NCI-H526 treated with DMSO at 0.1 percent for 48 hours (cell line): ENCODE data around the gene GTPBP10.

Source experiments
- DNase-seq: peaks from one replicate; lab custom pipeline; 2025; lab: John Stamatoyannopoulos, UW

The GTPBP10 gene

DNA sequence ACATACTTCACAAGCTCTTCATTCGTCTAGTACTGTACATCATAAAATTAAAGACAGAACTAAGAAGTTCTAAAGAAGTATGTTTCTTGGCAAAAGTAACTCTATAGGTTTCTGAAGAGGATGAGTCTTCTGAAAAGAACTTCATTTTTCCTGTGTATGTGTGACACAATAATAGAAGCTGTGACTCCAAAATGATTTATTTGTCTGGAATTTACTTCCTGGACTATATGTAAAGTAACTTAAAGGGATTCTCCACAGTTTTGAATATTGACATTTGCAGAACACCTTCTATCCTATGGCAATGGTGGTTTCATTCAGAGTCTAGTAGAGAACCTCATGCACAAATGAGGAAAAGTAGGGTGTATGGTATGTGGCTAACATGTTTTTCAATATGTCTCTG lies 36.9 kb downstream of the GTPBP10 start:
- no peak for DNase-seq

DNA sequence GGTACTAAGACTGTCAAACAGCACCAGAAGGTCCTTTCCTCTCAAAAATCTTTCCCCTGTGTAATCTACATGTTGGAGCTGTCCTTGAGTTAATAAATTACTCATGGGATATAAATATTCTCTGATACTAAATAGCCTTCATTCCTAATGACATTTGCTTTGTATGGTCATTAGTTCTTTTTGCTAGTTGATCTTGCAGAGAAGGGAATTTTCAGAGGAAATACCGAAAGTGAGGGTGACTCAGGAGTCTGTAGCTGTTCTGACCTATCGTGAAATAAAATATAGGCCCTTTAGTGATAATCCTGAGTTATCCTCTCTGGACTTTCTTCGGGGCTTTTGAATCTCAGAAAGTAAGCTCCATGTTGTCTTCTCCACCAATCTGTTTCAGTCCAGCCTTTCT lies 37.3 kb downstream of the GTPBP10 start:
- no peak for DNase-seq

DNA sequence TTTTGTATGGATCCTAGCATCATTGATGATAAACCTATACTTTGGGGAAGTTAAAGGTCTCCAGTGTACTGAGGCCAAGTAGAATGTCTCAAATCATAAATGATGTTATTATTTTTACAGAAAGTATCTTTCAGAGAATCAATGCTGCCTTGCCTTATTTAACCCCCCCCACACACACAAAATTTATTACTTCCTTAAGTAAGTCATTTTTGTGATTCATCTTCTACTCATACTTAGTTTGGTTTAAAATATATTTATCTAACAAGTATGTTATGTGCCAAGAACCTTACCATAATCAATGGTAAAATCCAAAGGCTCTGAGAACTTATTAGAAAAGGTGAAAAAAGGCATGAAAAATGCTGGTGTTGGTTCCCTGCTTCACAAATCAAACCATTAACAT lies 37.9 kb downstream of the GTPBP10 start:
- DNase-seq = no peak

DNA sequence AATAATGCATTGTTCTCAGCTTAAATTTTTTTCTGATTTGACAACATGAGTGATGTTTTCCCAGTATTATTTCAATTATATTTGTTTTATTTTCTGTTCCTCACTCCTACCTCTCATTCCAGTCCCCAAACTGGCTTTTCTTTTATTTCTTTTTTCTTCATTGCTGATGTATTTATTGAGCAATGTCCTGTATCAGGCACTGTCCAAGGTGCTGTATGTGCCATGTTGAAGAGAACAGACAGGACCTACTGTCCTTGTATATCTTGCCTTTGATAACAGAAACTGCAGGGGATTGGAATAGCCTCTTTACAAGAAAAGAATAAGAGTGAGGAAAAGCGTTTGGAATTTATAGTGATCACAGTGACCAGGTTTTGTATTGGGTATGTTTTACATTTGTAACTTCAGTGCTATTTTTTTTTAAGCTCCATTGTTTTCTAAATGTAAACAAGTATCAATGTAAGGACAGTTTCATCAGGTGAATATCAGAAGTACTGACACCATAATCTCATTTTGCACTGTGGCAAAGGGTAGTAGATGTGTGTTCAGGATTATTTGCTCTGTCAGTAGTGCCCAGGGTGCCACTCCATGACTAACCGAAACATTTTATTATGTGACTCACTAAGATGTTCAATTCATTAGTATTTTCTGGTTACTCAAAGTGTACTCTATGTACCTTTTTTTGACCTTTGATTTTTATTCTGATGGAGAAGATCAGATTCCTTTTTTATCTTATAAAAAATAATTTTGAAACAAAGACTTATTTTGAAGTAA lies 41.1 kb downstream of the GTPBP10 start:
- no peak for DNase-seq

DNA sequence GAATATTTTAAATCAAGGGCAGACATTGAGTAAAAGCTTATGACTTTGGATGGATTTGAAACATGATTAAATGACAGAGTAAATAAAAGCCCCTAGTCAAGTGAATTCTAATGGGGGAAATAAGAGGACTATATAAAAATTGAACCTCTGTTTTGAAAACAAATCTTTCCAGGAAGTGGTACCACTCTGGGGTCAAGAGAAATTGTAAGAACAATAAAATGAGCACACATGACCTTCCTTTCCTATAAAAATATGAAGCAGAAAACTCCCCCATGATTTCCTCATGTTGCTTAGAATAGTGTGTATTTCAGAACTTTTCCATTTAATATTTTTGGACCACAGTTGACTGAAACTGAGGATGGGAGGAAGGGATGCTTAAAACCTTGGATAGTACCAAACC lies 44.4 kb downstream of the GTPBP10 start:
- no peak for DNase-seq

DNA sequence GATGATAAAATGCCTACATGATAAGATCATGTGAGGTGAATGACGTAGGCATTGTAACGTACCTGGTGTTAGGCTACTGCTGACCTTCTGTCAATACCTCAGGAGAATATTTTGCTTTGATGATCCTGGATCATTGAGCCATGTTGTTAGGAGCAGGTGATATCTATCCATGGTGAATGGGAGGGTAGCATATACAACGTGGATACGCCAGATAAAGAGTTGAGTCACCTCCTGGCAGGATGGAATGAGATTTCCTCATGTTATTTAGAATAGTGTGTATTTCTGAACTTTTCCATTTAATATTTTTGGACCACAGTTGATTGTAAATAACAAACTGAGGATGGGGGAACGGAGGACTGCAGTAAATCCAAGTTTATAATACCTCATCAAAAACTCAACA lies 45.0 kb downstream of the GTPBP10 start:
- no peak for DNase-seq

DNA sequence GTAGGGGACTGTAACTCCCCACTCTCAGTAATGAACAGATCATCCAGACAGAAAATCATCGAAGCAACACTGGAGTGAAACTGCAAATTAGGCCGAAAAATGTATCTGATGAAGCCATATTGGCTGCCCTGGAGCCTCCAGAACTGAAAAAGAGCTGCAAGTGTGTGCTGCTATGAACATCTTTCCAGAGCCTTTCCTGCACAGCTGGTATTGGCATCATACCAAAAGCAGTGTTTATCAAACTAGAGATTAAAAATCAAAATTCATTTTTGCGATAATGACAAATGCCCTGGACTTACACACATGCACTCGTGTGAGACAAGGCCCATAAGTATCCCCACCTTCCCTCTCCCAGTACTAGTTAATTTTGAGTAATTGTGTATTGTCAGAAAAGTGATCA lies 49.9 kb downstream of the GTPBP10 start:
- DNase-seq = no peak

DNA sequence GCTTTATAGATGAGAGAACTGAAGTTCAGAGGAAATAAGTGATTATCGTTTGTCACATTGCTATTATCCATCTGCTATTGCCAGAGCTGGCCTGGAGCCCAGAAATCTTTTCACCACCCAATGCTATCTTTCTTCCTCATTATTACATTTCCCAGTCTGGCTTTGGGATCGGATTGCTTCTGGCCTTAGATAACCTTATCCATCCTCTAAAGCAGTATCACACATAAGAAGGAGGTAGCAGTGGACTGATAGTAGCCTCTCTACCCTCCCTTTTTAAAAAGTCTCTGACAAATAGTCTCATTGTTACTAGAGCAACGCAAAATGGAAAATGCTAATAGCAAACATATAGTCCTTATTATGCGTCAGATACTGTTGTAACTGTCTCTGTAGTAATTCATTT lies 55.5 kb downstream of the GTPBP10 start:
- no peak for DNase-seq

DNA sequence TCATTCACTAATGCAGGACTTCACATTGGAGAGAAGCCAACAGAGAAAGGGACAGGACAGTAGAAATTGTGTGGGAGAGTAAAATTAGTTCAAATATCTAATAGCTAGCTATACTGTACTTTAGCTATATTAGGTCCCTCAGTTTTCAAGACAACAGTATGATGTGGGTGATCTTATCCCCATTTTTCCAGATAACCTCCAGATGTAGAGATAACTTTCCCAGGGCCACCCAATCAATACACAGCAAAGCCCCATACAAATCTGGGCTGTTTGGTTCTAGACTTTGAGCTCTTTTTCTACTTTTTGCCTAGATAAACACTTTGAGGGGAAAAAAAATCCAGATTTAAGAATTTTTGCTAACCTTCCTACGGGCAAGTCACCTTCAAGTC lies 56.3 kb downstream of the GTPBP10 start:
- DNase-seq = no peak

DNA sequence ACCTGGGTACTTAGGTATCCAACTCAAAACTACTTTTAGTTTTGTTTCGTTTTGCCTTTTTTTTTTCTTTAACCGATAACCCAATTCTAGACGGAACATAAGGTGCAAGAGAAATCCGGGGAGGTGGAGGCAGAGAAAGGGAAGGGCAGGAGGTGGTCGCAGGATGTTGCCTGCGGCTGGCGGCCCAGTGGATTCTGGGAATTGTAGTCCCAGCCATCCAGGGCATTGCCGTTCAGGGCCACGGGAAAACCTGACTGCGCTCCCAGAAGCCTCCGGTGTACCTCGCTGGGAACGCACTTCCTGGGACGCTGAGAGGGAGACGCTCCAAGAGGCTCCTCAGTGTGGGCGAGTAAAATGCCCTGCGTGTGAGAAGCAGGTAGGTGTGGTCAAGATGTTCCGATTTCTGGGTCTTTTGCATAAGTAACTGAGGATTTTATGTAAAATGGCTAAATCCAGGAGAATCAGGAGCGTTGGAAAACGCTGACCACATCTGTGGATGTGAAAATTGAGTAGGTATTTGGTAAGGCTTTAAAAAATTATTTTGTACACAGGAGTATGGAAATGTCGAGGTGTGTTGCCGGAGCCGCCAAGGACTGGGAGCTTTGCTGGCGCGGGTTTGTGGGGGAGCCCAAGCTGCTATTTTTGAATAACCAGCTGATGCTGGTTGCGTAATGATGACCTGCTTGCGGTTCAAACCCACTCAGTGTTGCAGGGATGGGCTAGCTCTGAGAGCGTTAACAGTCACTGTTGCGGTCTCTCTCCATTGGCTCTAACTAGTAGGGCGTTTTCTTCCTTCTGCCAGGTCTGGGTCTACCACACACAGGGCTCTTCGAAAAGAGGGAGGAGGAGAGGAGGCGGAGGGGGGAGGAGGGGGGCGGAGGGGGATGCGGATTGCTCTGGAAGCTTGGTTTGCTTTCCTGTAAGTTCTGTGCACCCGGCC lies 56.9 kb downstream of the GTPBP10 start, which contains the start of gene CLDN12:
TSS of gene CLDN12 (plus strand) at position 288 of the 940 bp plus-strand sequence. CDS start 9,216 bp downstream, outside the sequence.
- peak; percentile 91 for DNase-seq

DNA sequence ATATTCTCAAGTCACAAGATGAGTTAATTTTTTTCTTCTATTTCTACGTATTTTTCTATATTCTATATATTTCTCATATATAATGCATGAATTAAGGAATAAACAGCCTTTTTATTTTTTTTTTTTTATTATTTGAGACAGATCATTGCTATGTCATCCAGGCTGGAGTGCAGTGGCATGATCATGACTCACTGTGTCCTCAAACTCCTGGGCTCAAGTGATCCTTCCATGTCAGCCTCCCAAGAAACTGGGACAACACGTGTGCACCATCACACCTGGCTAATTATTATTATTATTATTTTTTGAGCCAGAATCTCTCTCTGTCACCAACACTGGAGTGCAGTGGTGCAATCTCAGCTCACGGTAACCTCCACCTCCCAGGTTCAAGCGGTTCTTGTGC lies 58.3 kb downstream of the GTPBP10 start:
- DNase-seq = no peak

DNA sequence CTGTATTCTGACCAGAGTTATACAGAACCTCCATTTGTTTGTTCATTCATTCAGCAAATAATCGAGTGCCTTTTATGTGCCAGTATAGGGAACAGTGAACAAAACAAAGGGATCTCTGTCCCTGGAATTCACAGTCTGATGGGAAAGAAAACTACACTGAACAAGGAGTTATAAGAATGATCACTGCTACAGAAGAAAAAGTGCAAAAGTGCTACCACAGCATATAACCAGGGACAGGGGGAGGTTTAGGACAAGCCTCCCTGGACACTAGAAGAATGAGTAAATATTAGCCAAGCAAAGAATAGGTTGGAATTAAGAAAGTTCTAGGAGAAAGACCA lies 60.9 kb downstream of the GTPBP10 start:
- DNase-seq = no peak

DNA sequence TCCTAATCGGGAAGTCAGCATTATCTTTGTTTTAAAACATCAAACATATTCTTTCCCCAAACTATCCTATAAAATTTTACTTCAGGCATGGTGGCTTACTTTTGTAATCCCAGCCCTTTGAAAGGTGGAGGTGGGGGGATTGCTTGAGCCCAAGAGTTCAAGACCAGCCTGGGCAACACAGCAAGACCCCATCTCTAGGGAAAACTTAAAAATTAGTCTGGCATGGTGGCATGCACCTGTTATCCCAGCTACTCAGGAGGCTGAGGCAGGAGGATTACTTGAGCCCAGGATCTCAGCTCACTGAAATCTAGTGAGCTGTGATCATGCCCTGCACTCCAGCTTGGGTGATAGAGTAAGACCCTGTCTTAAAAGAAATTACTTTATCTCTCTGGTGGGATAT lies 61.6 kb downstream of the GTPBP10 start:
- no peak for DNase-seq

DNA sequence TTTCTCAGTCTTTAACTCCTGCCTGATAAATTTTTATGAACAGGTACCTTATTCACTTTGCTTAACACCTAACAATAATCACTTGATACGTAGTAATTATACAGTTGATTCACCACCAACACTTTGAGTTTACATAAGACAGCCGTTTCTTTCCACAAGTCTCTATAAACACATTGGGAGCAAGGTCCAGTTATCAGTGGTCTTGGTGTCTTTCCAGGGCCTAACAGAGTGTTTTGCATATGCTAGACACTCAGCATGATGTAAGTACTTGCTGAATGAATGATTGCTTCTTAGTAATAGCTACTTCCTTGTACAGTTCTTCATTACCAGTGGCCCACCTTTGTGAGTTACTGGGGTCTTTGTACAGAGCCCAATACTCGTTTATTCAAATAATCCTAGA lies 63.2 kb downstream of the GTPBP10 start:
- no peak for DNase-seq

DNA sequence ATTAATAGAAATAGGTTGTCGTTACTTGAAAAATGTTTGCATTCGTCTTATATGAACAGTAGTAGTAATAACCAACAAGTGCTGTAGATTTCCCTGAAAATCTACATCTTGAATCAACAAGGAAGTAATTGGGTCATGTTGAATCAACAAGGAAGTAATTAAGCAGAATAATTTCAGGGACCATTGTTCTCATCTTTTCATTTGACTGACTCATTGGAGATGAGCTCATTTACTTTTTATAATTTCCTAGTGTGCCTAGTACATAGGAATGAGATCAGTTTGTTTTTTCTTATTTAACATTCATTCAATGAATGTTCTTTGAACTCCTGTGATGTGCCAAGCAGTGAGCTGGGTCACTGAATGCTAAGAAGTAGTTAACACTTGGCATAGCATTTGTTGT lies 65.0 kb downstream of the GTPBP10 start:
- DNase-seq = no peak

DNA sequence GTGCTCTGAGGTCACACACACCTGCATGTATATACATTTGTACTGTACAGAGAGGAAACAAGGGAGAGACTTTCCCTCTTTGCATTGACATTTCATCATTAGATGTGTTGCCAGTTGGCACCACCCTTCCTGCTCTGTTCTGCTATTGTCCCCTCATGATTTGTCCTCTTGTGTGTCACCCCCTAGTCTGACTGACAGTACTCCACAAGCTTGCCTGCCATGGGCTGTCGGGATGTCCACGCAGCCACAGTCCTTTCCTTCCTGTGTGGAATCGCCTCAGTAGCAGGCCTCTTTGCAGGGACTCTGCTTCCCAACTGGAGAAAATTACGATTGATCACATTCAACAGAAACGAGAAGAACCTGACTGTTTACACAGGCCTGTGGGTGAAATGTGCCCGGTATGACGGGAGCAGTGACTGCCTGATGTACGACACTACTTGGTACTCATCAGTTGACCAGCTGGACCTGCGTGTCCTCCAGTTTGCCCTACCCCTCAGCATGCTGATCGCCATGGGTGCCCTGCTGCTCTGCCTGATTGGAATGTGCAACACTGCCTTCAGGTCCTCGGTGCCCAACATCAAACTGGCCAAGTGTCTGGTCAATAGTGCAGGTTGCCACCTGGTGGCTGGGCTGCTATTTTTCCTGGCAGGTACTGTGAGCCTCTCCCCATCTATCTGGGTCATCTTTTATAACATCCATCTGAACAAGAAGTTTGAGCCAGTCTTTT lies 66.1 kb downstream of the GTPBP10 start:
- peak; percentile 34 for DNase-seq

DNA sequence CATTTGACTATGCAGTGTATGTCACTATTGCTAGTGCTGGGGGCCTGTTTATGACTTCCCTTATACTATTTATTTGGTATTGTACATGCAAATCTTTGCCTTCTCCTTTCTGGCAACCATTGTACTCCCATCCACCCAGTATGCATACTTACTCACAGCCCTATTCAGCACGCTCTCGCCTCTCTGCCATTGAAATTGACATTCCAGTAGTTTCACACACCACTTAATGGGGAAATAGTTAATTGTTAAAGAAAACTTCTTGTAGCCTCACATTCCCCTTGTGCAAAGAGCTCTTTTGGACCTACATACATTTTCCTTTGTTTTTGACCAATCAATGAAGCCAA lies 66.6 kb downstream of the GTPBP10 start:
- DNase-seq = no peak

DNA sequence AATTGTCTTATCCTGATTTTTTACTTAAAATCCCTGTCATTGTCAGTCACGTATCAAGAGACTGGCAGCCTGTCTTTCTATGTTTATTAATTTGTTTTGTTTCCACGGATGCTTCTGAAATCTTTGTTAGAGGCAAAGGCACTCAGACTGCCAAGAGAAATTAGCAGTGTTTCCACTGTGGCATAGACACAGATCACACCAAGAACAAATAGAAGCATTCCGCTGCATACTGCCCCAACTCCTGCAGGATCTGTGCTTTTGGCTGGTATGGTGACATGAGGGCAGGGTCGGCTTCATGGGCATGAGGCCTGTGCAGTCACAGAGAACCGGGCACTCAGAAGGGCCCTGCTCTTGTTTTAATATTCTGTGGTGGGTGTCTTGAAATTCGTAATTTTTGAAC lies 75.1 kb downstream of the GTPBP10 start:
- no peak for DNase-seq

DNA sequence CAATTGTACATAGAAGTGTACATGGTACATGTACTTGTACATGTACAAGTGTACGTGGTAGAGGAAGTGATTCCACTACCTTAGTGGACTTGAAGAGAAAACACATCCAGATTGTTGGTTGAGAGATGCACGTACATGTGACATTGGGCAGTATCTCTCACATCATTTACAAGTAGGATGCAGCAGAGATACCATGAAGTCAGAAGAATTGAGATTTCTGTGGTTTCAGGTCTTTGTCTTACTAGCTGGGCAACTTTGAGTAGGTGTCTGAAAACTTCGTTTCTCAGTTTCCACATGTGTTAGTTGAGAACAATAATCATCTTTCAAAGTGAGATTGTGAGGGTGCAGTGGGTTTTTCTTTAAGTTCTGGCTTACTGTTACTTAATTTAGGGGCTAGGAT lies 78.2 kb downstream of the GTPBP10 start:
- no peak for DNase-seq

DNA sequence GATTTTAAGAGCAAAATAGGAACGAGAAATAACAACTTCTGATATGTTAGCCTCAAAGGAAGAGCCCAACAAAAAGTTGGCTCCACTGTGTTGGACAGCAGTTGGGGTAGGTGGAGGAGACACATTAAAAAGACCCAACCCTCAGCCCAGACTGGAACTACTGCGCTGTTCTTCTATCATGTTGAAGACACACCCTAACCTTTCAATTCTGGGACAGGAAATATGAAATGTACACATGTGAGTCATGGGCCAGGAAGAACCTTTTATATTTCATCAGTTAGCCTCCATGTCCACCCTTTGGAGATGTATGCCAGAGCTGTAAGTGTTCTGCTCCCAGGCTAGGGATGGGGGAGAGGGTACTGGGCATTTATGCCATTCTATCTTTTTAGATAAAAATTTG lies 78.9 kb downstream of the GTPBP10 start:
- DNase-seq = no peak

DNA sequence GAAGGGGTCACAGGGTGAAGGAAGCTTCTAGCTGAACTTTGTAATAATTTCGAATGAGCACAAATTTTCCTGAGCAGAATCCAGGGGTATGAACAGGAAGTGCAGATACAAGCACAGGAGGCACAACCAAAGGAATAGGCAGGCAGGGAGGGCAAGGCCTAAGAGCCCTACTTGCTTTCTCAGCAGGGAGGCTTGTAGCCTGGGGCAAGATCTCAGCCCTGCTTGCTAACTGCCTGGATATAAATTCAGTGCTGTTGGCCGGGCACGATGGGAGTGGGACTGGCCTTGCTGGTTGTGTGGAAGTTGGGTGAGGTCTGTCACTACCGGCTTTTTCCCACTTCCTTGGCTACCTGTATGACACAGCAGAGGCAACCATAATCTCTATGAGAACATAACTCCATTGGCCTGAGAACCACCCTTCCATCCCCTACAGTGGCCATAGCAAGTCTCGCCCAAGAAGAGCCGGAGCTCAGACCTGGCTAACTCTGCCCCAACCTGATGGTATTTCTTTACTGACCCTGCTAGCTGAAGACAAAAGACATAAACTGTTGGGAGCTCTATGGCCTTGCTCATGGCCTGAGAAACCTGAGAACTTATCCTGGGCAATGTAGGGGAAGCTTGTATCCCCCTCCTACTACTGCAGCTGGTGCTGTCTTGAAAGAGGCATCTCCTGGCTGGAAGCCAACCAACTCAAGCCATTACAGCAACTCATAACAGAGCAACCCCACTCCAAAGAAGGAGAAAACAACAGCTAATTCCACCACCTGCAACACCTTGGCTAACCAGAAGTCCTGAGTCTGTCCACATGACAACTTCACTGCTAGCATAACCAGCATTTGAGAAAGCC lies 84.3 kb downstream of the GTPBP10 start:
- no peak for DNase-seq

DNA sequence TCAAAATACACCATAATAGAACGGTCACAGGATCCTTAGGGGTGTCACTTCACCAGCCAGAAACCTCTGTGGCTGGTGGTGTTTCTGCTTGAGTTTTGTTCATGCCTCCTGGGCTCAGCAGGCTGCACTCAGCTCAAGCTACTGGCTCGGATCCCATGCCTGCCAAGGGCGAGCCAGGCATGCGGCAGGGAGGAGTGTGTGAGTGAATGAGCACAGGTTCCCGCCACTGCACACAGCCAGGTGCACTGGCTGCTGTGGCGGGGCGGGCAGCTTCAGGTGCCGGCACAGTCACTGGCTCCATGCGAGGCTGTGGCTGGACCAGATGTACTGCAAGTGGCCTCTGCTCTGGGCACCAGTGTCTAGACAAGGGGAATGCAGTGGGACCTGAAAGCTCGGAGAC lies 86.2 kb downstream of the GTPBP10 start:
- no peak for DNase-seq
